GM12878 (cell line): ENCODE measurements around the gene IFNA8. TPM values are rescaled to one million over a fixed set of nuclear protein-coding genes. Genes with fewer than 3 reads are reported as not detected.

ENCODE experiments used
- BRCA1 ChIP-seq: IDR thresholded peaks from 2 replicates; pipeline ENCODE4 v1.6.1; 2011; ENCODE audit warnings: low read depth, low read length, improper control_type of control experiment
- CHD1 ChIP-seq: IDR thresholded peaks from 2 replicates; pipeline ENCODE4 v1.6.1; 2012; ENCODE audit warnings: low read depth, low read length, improper control_type of control experiment
- ETV6 ChIP-seq, 2 experiments: fragments of 450-650 bp in 1 of 2; IDR thresholded peaks in 1 of 2; conservative IDR thresholded peaks in 1 of 2; 2 replicates each; pipeline ENCODE4 v1.6.1; 2014; ENCODE audit warnings: antibody characterized with exemption in 1 of 2, borderline replicate concordance in 1 of 2, low read depth in 1 of 2, mild to moderate bottlenecking in 1 of 2, moderate library complexity in 1 of 2
- EZH2 ChIP-seq: IDR thresholded peaks from 2 replicates; pipeline ENCODE4 v1.6.1; 2012; ENCODE audit warnings: low read depth, mild to moderate bottlenecking, control low read depth, inconsistent platforms, low read length, borderline replicate concordance; ENCODE audit not compliant: control insufficient read depth
- IKZF1 ChIP-seq: fragments of 450-650 bp; conservative IDR thresholded peaks from 2 replicates; pipeline ENCODE4 v1.6.1; 2017; ENCODE audit warnings: antibody characterized with exemption, mild to moderate bottlenecking
- IKZF2 ChIP-seq, 2 experiments: fragments of 450-650 bp; IDR thresholded peaks; 2 replicates each; pipeline ENCODE4 v1.6.1; 2017; ENCODE audit warnings: mild to moderate bottlenecking in 2 of 2, moderate library complexity in 2 of 2
- KAT2A ChIP-seq: conservative IDR thresholded peaks from 2 replicates; pipeline ENCODE4 v1.6.1; 2011; ENCODE audit warnings: low read depth, low read length; ENCODE audit not compliant: control insufficient read depth
- MEF2A ChIP-seq: IDR thresholded peaks from 2 replicates; pipeline ENCODE4 v1.6.1; 2011; ENCODE audit warnings: low read depth, mild to moderate bottlenecking, low read length, moderate library complexity; ENCODE audit not compliant: insufficient read depth
- MTA3 ChIP-seq: IDR thresholded peaks from 2 replicates; pipeline ENCODE4 v1.6.1; 2012; ENCODE audit warnings: low read length, inconsistent platforms, borderline replicate concordance
- MYB ChIP-seq: fragments of 150-350 bp; IDR thresholded peaks from 2 replicates; pipeline ENCODE4 v1.6.1; 2014; ENCODE audit warnings: mild to moderate bottlenecking, low read depth, low read length, borderline replicate concordance
- PML ChIP-seq: IDR thresholded peaks from 2 replicates; pipeline ENCODE4 v1.6.1; 2012; ENCODE audit warnings: low read length, inconsistent platforms
- RUNX3 ChIP-seq: IDR thresholded peaks from 2 replicates; pipeline ENCODE4 v1.6.1; 2012; ENCODE audit warnings: low read length, inconsistent platforms
- SMARCA5 ChIP-seq: fragments of 450-650 bp; IDR thresholded peaks from 2 replicates; pipeline ENCODE4 v1.6.1; 2017; ENCODE audit warnings: mild to moderate bottlenecking
- SP1 ChIP-seq: IDR thresholded peaks from one replicate; pipeline ENCODE4 v1.6.1; 2011; ENCODE audit warnings: low read depth, low read length
- SUZ12 ChIP-seq: fragments of 200-600 bp; sonication (generic); IDR thresholded peaks from one replicate; pipeline ENCODE4 v1.6.1; 2018; ENCODE audit warnings: antibody characterized with exemption, mild to moderate bottlenecking; ENCODE audit not compliant: unreplicated experiment
- TCF12 ChIP-seq: IDR thresholded peaks from 2 replicates; pipeline ENCODE4 v1.6.1; 2011; ENCODE audit warnings: low read depth, mild to moderate bottlenecking, low read length
- ZZZ3 ChIP-seq: IDR thresholded peaks from 2 replicates; pipeline ENCODE4 v1.6.1; 2011; ENCODE audit warnings: low read depth; ENCODE audit not compliant: control insufficient read depth, insufficient read length
- polyA plus RNA-seq, 11 experiments: library from polyadenylated mRNA; depleted of rRNA in 4 of 11; unstranded in 6 of 11; stranded (reverse) in 5 of 11; fragments of >200 nt; fragmentation: Nextera tagmentation in 4 of 11; fragmentation: Illumina TruSeq in 1 of 11; extraction: Ambion mirVana in 4 of 11; extraction: Trizol in 1 of 11; gene quantifications; 1 replicate in 1 of 11; 2 replicates in 10 of 11; pipeline versions ENCODE4 v1.2.1 to v1.2.3, GENCODE V29; 2011 to 2016; ENCODE audit warnings: inconsistent platforms in 2 of 11, missing spikeins in 2 of 11, low read depth in 1 of 11
- total RNA-seq, 4 experiments: library from RNA; depleted of rRNA in 3 of 4; stranded (reverse); fragments of >200 nt in 3 of 4; fragmentation: Illumina TruSeq in 1 of 4; extraction: Trizol in 1 of 4; gene quantifications; 2 replicates each; pipeline versions ENCODE4 v1.2.1 to v1.2.3, GENCODE V29; 2013 to 2021
- TF ChIP-seq, protein P1 (sequence below): IDR thresholded peaks from 2 replicates; pipeline ENCODE4 v1.6.1; 2012; ENCODE audit warnings: low read depth, low read length, improper control_type of control experiment
- TF ChIP-seq, protein P2 (sequence below): fragments of 450-650 bp; IDR thresholded peaks from 2 replicates; pipeline ENCODE4 v1.6.1; 2016; ENCODE audit warnings: mild to moderate bottlenecking
- TF ChIP-seq, protein P3 (sequence below): IDR thresholded peaks from 2 replicates; pipeline ENCODE4 v1.6.1; 2012; ENCODE audit warnings: improper control_type of control experiment, low read depth, low read length; ENCODE audit not compliant: insufficient replicate concordance

Gene IFNA8
- total and polyA plus RNA-seq, 10 of the 15 experiments (the other 5 are each of a cell fraction or from before 2014, with no cell fraction given), result not detected

DNA sequence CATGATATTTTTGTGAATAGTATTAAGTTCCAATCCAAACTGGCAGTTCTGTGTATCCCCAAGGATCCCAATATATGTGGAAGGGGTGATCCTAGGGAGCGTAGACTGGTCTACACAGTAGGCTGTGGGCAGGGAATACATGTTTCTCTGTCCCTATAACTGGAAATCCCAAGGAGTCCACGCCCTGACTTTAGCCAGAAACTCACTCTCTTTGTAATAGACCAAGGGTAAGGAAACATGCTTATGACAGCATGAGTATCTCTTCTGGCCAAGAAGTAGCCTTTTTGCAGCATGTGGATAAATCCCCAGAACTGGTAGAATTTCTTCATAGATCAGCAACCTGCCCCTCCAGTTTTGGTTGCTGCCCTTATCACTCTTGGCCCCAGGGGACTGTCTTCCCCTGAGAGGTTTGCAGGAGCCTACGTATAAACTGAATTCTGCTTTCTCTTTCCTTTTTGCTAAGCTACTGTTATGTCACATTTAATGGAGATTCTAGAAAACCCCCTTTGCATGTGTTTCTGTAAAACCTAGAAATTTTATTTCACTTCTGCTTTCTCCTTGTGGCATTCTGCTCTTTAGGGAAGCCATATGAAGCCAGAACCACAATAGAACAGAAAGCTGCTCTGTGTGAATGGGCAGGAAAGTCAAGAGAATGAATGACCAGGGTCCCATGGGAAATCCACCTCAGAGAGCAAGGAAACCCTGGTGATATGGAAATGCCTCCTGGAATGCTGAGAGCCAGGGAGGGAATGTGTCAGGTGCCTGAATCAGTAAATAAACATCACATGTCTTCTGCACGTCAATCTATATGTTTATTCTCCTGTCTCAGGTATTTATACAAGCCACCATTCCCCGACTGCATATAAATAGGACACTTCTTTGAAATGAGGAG is 27.2 kb upstream of the IFNA8 start (continued):
- TF ChIP-seq MTA3, result peak; percentile 51; the same call in 1 of the 2 replicates
- no peak for TF ChIP-seq BRCA1
- TF ChIP-seq IKZF1, result peak; percentile 98
- TF ChIP-seq ZZZ3, result no peak
- TF ChIP-seq KAT2A, result no peak
- TF ChIP-seq, protein P1, sequence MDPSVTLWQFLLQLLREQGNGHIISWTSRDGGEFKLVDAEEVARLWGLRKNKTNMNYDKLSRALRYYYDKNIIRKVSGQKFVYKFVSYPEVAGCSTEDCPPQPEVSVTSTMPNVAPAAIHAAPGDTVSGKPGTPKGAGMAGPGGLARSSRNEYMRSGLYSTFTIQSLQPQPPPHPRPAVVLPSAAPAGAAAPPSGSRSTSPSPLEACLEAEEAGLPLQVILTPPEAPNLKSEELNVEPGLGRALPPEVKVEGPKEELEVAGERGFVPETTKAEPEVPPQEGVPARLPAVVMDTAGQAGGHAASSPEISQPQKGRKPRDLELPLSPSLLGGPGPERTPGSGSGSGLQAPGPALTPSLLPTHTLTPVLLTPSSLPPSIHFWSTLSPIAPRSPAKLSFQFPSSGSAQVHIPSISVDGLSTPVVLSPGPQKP, result no peak
- TF ChIP-seq, protein P2, sequence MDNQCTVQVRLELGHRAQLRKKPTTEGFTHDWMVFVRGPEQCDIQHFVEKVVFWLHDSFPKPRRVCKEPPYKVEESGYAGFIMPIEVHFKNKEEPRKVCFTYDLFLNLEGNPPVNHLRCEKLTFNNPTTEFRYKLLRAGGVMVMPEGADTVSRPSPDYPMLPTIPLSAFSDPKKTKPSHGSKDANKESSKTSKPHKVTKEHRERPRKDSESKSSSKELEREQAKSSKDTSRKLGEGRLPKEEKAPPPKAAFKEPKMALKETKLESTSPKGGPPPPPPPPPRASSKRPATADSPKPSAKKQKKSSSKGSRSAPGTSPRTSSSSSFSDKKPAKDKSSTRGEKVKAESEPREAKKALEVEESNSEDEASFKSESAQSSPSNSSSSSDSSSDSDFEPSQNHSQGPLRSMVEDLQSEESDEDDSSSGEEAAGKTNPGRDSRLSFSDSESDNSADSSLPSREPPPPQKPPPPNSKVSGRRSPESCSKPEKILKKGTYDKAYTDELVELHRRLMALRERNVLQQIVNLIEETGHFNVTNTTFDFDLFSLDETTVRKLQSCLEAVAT, result 0 out of 2 replicates have a peak, but pooled peaks have one; percentile 77
- TF ChIP-seq IKZF2 (IDR thresholded peaks at IDR 0.05), result peak; percentile 100
- no peak for TF ChIP-seq CHD1
- TF ChIP-seq SMARCA5, result 0 out of 2 replicates have a peak, but pooled peaks have one; percentile 10
- peak; percentile 92 for TF ChIP-seq RUNX3
- peak; percentile 77 for TF ChIP-seq MYB
- no peak for TF ChIP-seq SP1
- TF ChIP-seq MEF2A, result peak; percentile 64; the same call in 1 of the 2 replicates
- no peak for TF ChIP-seq SUZ12
- no peak for TF ChIP-seq EZH2
- TF ChIP-seq TCF12, result peak; percentile 76; the same call in 1 of the 2 replicates
- TF ChIP-seq, protein P3, sequence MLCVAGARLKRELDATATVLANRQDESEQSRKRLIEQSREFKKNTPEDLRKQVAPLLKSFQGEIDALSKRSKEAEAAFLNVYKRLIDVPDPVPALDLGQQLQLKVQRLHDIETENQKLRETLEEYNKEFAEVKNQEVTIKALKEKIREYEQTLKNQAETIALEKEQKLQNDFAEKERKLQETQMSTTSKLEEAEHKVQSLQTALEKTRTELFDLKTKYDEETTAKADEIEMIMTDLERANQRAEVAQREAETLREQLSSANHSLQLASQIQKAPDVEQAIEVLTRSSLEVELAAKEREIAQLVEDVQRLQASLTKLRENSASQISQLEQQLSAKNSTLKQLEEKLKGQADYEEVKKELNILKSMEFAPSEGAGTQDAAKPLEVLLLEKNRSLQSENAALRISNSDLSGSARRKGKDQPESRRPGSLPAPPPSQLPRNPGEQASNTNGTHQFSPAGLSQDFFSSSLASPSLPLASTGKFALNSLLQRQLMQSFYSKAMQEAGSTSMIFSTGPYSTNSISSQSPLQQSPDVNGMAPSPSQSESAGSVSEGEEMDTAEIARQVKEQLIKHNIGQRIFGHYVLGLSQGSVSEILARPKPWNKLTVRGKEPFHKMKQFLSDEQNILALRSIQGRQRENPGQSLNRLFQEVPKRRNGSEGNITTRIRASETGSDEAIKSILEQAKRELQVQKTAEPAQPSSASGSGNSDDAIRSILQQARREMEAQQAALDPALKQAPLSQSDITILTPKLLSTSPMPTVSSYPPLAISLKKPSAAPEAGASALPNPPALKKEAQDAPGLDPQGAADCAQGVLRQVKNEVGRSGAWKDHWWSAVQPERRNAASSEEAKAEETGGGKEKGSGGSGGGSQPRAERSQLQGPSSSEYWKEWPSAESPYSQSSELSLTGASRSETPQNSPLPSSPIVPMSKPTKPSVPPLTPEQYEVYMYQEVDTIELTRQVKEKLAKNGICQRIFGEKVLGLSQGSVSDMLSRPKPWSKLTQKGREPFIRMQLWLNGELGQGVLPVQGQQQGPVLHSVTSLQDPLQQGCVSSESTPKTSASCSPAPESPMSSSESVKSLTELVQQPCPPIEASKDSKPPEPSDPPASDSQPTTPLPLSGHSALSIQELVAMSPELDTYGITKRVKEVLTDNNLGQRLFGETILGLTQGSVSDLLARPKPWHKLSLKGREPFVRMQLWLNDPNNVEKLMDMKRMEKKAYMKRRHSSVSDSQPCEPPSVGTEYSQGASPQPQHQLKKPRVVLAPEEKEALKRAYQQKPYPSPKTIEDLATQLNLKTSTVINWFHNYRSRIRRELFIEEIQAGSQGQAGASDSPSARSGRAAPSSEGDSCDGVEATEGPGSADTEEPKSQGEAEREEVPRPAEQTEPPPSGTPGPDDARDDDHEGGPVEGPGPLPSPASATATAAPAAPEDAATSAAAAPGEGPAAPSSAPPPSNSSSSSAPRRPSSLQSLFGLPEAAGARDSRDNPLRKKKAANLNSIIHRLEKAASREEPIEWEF, result peak; percentile 92
- peak; percentile 76; the same call in 1 of the 2 replicates for TF ChIP-seq PML
- TF ChIP-seq ETV6 (conservative IDR thresholded peaks at IDR 0.05 in 1 of 2, IDR thresholded peaks at IDR 0.05 in 1 of 2; ENCODE audit: borderline replicate concordance in 1 of 2, low read depth in 1 of 2), result peak in 1 of 2 experiments; percentile 64; a peak in 1 of 4 replicates
